ENCODE measurements around the gene QPRT. TPM values are rescaled to one million over a fixed set of nuclear protein-coding genes. Genes with fewer than 3 reads are reported as not detected.
"Not testable (repeated sequence)": the region's sequence is repeated elsewhere in the genome, so short reads cannot be mapped to it uniquely, and the experiment has no call there.

The QPRT gene
- total RNA-seq, 1 donor from 2014 or later = 34.7 TPM

DNA sequence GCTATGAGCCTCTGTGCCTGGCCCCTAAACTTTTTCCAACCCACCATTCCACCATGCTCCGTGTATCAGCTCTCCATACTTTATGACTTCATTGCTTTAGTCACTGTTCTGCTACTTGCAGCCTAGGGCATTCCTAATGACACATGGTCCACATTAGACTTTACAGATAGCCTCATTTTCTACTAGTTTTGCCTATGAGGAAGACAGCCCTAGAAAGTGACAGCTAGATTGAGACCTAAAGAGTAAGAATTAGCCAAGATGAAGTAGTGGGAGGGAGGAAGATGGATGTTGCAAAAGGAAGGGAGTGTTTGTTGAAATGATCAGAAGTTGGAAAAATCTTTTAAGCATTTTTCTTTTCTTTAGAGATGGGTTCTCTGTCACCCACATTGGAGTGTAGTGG lies 55.8 kb downstream of the QPRT start:
- TF ChIP-seq, protein P1, sequence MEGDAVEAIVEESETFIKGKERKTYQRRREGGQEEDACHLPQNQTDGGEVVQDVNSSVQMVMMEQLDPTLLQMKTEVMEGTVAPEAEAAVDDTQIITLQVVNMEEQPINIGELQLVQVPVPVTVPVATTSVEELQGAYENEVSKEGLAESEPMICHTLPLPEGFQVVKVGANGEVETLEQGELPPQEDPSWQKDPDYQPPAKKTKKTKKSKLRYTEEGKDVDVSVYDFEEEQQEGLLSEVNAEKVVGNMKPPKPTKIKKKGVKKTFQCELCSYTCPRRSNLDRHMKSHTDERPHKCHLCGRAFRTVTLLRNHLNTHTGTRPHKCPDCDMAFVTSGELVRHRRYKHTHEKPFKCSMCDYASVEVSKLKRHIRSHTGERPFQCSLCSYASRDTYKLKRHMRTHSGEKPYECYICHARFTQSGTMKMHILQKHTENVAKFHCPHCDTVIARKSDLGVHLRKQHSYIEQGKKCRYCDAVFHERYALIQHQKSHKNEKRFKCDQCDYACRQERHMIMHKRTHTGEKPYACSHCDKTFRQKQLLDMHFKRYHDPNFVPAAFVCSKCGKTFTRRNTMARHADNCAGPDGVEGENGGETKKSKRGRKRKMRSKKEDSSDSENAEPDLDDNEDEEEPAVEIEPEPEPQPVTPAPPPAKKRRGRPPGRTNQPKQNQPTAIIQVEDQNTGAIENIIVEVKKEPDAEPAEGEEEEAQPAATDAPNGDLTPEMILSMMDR (IDR thresholded peaks at IDR 0.05; ENCODE audit: partially characterized antibody, unreplicated experiment) = no peak
- Mint-ChIP-seq H3K4me1 (ENCODE audit: low read depth, unreplicated experiment) (no peaks in the 10 kb centered on the region), H3K27ac (ENCODE audit: unreplicated experiment) (no peak overlapping the region), H3K4me3 (ENCODE audit: unreplicated experiment) (no peak overlapping the region), H3K27me3 (ENCODE audit: unreplicated experiment) (no peaks in the 10 kb centered on the region), H3K36me3 (ENCODE audit: unreplicated experiment) (no peaks in the 10 kb centered on the region), H3K9me3 (ENCODE audit: unreplicated experiment) (no peaks in the 10 kb centered on the region)
- no peak for DNase-seq

DNA sequence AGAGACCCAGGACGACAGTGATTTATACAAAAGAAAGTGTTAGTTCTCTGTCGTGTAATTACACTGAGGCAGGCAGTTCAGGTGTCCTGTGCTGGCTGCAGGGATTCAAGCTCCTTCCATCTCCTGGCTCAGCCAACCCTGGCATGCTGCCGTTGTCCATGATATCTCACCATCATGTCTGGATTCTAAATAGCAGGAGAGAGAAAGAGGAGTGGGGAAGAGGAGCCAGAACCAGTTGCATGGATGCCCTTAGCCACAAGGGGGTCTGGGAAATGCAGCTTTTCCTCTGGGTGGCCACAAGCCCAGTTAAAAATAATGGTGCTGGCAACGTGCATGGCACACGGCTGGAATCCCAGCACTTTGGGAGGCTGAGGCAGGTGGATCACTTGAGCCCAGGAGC lies 57.1 kb downstream of the QPRT start:
- H3K9me3 Mint-ChIP-seq (ENCODE audit: unreplicated experiment) = no peaks in the 10 kb centered on the region
- peak overlapping the region; percentile 3 for H3K27ac Mint-ChIP-seq (ENCODE audit: unreplicated experiment)
- no peaks in the 10 kb centered on the region for H3K36me3 Mint-ChIP-seq (ENCODE audit: unreplicated experiment)
- TF ChIP-seq, protein P1 (IDR thresholded peaks at IDR 0.05; ENCODE audit: partially characterized antibody, unreplicated experiment) = no peak
- DNase-seq = no peak
- H3K4me1 Mint-ChIP-seq (ENCODE audit: low read depth, unreplicated experiment) = no peaks in the 10 kb centered on the region
- no peak overlapping the region for H3K4me3 Mint-ChIP-seq (ENCODE audit: unreplicated experiment)
- H3K27me3 Mint-ChIP-seq (ENCODE audit: unreplicated experiment) = no peaks in the 10 kb centered on the region

DNA sequence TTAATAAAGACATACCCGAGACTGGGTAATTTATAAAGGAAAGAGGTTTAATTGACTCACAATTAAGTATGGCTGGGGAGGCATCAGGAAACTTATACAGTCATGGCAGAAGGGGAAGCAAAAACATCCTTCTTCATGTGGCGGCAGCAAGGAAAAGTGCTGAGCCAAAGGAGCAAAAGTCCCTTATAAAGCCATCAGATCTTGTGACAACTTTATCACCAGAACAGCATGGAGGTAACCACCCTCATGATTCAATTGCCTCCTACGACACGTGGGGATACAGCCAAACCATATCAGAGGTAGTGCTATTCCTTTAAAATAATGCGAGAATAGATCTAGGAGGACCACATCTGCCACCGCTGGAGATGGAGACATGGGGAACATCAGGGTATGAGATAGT lies 57.8 kb downstream of the QPRT start:
- Mint-ChIP-seq H3K27ac (ENCODE audit: unreplicated experiment) (no peak overlapping the region), H3K9me3 (ENCODE audit: unreplicated experiment) (no peaks in the 10 kb centered on the region), H3K4me1 (ENCODE audit: low read depth, unreplicated experiment) (no peaks in the 10 kb centered on the region), H3K4me3 (ENCODE audit: unreplicated experiment) (no peak overlapping the region), H3K36me3 (ENCODE audit: unreplicated experiment) (no peaks in the 10 kb centered on the region), H3K27me3 (ENCODE audit: unreplicated experiment) (no peaks in the 10 kb centered on the region)
- TF ChIP-seq, protein P1 (IDR thresholded peaks at IDR 0.05; ENCODE audit: partially characterized antibody, unreplicated experiment) = no peak
- DNase-seq = no peak

DNA sequence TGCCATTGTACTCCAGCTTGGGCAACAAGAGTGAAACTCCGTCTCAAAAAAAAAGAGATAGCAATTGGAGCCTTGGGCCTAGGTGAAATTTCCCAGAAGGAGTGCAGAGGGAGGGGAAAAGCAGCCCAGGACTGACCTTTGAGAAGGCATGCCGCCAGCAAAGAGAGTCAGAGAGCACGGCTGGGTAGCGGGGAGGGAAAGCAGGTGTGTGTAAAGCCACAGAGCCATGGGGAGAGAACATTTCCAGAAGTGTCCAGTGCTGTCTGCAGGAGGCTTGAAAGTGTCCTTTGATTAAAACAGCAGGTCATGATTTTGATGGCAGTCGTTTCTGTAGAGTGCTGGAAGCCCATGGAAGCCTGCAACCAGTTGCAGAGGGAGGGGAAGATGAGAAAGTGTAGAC lies 58.7 kb downstream of the QPRT start:
- Mint-ChIP-seq H3K4me1 (ENCODE audit: low read depth, unreplicated experiment) (no peaks in the 10 kb centered on the region), H3K36me3 (ENCODE audit: unreplicated experiment) (no peaks in the 10 kb centered on the region), H3K27me3 (ENCODE audit: unreplicated experiment) (no peaks in the 10 kb centered on the region), H3K27ac (ENCODE audit: unreplicated experiment) (no peak overlapping the region), H3K4me3 (ENCODE audit: unreplicated experiment) (no peak overlapping the region), H3K9me3 (ENCODE audit: unreplicated experiment) (no peaks in the 10 kb centered on the region)
- no peak for DNase-seq
- TF ChIP-seq, protein P1 (IDR thresholded peaks at IDR 0.05; ENCODE audit: partially characterized antibody, unreplicated experiment) = no peak

DNA sequence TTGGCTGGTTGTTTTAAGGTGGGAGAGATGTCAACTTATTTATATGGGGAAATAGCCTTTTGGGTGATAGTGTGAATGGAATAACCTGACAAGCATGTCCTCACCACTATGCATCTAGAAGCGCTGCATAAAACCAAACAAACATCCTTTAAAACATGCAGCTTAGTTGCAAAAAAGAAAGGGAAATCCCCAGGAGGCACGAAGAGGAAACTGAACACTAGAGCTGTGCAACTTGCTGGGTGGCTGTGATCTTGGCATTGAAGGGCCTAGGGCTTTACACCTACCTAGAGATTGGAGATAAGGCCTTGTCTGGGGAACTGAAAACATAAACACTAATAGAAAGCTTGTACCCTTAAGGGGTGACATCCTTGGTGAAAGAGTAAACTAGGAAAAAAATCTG lies 59.5 kb downstream of the QPRT start:
- TF ChIP-seq, protein P1 (IDR thresholded peaks at IDR 0.05; ENCODE audit: partially characterized antibody, unreplicated experiment) = no peak
- Mint-ChIP-seq H3K9me3 (ENCODE audit: unreplicated experiment) (no peaks in the 10 kb centered on the region), H3K36me3 (ENCODE audit: unreplicated experiment) (no peaks in the 10 kb centered on the region), H3K27me3 (ENCODE audit: unreplicated experiment) (no peaks in the 10 kb centered on the region), H3K4me1 (ENCODE audit: low read depth, unreplicated experiment) (no peaks in the 10 kb centered on the region), H3K4me3 (ENCODE audit: unreplicated experiment) (no peak overlapping the region), H3K27ac (ENCODE audit: unreplicated experiment) (no peak overlapping the region)
- no peak for DNase-seq

DNA sequence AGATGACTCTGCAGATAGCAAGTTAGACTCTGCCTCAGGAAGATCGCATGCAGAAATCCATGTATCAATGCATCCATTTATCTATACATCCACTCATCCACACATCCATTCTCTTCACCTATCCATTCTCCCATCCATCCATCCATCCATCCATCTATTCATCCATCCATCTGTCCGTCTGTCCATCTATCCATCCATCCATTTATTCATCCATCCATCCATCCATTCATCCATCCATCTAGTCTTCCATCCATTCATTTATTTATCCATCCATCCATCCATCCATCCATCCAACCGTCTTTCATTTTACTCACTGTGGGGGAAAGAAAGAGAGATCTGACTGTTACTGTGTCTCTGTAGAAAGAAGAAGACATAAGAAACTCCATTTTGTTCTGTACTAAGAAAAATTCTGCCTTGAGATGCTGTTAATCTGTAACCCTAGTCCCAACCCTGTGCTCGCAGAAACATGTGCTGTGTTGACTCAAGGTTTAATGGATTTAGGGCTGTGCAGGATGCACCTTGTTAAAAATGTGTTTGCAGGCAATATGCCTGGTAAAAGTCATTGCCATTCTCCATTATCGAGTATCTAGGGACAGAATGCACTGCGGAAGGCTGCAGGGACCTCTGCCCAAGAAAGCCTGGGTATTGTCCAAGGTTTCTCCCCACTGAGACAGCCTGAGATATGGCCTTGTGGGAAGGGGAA lies 61.1 kb downstream of the QPRT start:
- H3K27ac Mint-ChIP-seq (ENCODE audit: unreplicated experiment); H3K27me3 Mint-ChIP-seq (ENCODE audit: unreplicated experiment); H3K36me3 Mint-ChIP-seq (ENCODE audit: unreplicated experiment); DNase-seq; H3K9me3 Mint-ChIP-seq (ENCODE audit: unreplicated experiment); H3K4me1 Mint-ChIP-seq (ENCODE audit: low read depth, unreplicated experiment); H3K4me3 Mint-ChIP-seq (ENCODE audit: unreplicated experiment): not testable (repeated sequence)

DNA sequence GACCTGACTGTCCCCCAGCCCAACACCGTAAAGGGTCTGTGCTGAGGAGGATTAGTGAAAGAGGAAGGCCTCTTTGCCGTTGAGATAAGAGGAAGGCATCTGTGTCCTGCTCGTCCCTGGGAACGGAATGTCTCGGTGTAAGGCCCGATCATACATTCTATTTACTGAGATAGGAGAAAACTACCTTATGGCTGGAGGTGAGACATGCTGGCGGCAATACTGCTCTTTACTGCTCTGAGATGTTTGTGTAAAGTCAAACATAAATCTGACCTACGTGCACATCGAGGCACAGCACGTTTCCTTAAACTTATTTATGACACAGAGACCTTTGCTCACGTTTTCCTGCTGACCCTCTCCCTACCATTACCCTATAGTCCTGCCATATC lies 61.6 kb downstream of the QPRT start:
- not testable (repeated sequence) for H3K4me1 Mint-ChIP-seq (ENCODE audit: low read depth, unreplicated experiment); H3K27ac Mint-ChIP-seq (ENCODE audit: unreplicated experiment); H3K9me3 Mint-ChIP-seq (ENCODE audit: unreplicated experiment); H3K27me3 Mint-ChIP-seq (ENCODE audit: unreplicated experiment); H3K4me3 Mint-ChIP-seq (ENCODE audit: unreplicated experiment); H3K36me3 Mint-ChIP-seq (ENCODE audit: unreplicated experiment); DNase-seq
